DND-41 (cell line): ENCODE results near the gene LRTM2.

Experiments
- CTCF ChIP-seq: IDR thresholded peaks from 2 replicates; pipeline ENCODE4 v1.5.1; 2012; ENCODE audit warnings: borderline replicate concordance, low read length, moderate library complexity, mild to moderate bottlenecking; ENCODE audit not compliant: poor library complexity, severe bottlenecking; ENCODE audit errors: extremely low read depth
- EZH2 ChIP-seq: IDR thresholded peaks from 3 replicates; pipeline ENCODE4 v1.6.1; 2012; ENCODE audit warnings: borderline replicate concordance, low read depth, mild to moderate bottlenecking, moderate library complexity, low read length, inconsistent platforms; ENCODE audit not compliant: severe bottlenecking

DNA sequence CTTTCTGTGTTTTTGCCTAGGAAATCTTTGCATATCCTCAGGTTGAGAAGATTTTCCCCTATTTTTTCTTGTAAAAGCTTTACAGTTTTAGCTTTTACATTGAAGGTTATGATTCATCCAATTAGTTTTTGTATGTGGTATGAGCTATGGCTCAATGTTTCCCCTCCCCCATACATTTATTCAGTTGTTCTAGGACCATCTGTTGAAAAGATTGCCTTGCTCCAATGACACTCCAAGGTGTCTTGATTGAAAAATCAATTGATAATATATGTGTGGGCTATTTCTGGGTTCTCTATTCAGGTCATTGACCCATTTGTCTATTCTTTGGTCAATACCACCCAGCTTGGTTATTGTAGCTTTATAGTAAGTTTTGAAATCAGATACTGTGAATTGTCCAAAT, 42.6 kb downstream of the LRTM2 start:
- no peak for TF ChIP-seq CTCF
- TF ChIP-seq EZH2: no peak
